ENCODE measurements around the gene SUSD6.
A peak's percentile ranks its signal among the peaks of the same experiment; 100 is the strongest.

The SUSD6 gene

GRCh38 chr14:69708586-69709560, 97.5 kb downstream of the SUSD6 start:
- H3K27ac ChIP-seq = no peak overlapping the region
- TF ChIP-seq CTCF (conservative IDR thresholded peaks at IDR 0.05) = peak; percentile 45
- TF ChIP-seq ZFX (IDR thresholded peaks at IDR 0.05) = no peak

- TF ChIP-seq ZFX (IDR thresholded peaks at IDR 0.05) (no peak), CTCF (conservative IDR thresholded peaks at IDR 0.05) (no peak)
- no peak overlapping the region for H3K27ac ChIP-seq
These were observed 99.0 kb downstream of the SUSD6 start for GRCh38 chr14:69710378-69710777.

GRCh38 chr14:69711065-69711464, 99.7 kb downstream of the SUSD6 start:
- peak overlapping the region; percentile 95; the same call in 1 of the 2 replicates for H3K27ac ChIP-seq
- no peak for TF ChIP-seq ZFX (IDR thresholded peaks at IDR 0.05)
- TF ChIP-seq CTCF (conservative IDR thresholded peaks at IDR 0.05) = no peak

- peak overlapping the region; percentile 95 for H3K27ac ChIP-seq
- no peak for TF ChIP-seq CTCF (conservative IDR thresholded peaks at IDR 0.05)
These were observed 100.1 kb downstream of the SUSD6 start for GRCh38 chr14:69711477-69711876.

- peak overlapping the region; percentile 95 for H3K27ac ChIP-seq
- TF ChIP-seq ZFX (IDR thresholded peaks at IDR 0.05) = no peak
- no peak for TF ChIP-seq CTCF (conservative IDR thresholded peaks at IDR 0.05)
These were observed 100.6 kb downstream of the SUSD6 start for GRCh38 chr14:69711881-69712560.

GRCh38 chr14:69712599-69713088, 101.2 kb downstream of the SUSD6 start:
- TF ChIP-seq CTCF (conservative IDR thresholded peaks at IDR 0.05) = no peak
- TF ChIP-seq ZFX (IDR thresholded peaks at IDR 0.05) = no peak
- peak overlapping the region; percentile 95 for H3K27ac ChIP-seq
